ENCODE results near the gene ZNF554. TPM values are rescaled to one million over a fixed set of nuclear protein-coding genes. Genes with fewer than 3 reads are reported as not detected.
A peak's percentile ranks its signal among the peaks of the same experiment; 100 is the strongest.

ZNF554 gene
- total RNA-seq, 4 donors from 2014 or later: 0.70 to 5.1 (median 4.0) TPM

- peak within 1 kb of the TSS; percentile 89 to 96 (median 93) for H3K27ac ChIP-seq
- no peaks in the 10 kb centered on the region for H3K27me3 ChIP-seq
- TF ChIP-seq CTCF (IDR thresholded peaks at IDR 0.05): peak; percentile 31 to 78 (median 59)
- TF ChIP-seq POLR2A (IDR thresholded peaks at IDR 0.05): peak in 2 of 4 donors; percentile 6 to 62
- peak; percentile 98 for DNase-seq
- 0 to 1% methylated on average over 2 to 16 of the region's 106 CpGs for WGBS, 2 donors
- H3K9me3 ChIP-seq: peaks cover 0 to 27% (median 12%) of the 10 kb centered on the region in 3 donors
- H3K36me3 ChIP-seq: peaks cover 0 to 13% (median 0%) of the 10 kb centered on the region in 3 donors
- H3K4me1 ChIP-seq: peaks cover 0 to 23% (median 8%) of the 10 kb centered on the region in 3 donors
- H3K4me3 ChIP-seq: peak within 1 kb of the TSS; percentile 79 to 95 (median 85)
- intact Hi-C loops (cut with DNase I): no loop called here
These were observed 21.4 kb downstream of the ZNF554 start, which contains the start of gene ZNF555 for GRCh38 chr19:2840794-2841791. TSS of gene ZNF555 (plus strand) at chr19:2841475. CDS start at chr19:2841573, 98 bp downstream.

- H3K4me3 ChIP-seq: peak overlapping the region; percentile 79 to 95 (median 85)
- TF ChIP-seq POLR2A (IDR thresholded peaks at IDR 0.05) (no peak), CTCF (IDR thresholded peaks at IDR 0.05) (no peak)
- no peak for DNase-seq
- intact Hi-C loops (cut with DNase I): no loop called here
- peak overlapping the region; percentile 89 to 96 (median 93) for H3K27ac ChIP-seq
- 11 to 14% methylated on average over 11 to 12 of the region's 62 CpGs for WGBS, 2 donors
- H3K27me3 ChIP-seq: no peaks in the 10 kb centered on the region
- H3K9me3 ChIP-seq: peaks cover 0 to 27% (median 3%) of the 10 kb centered on the region in 3 donors
- H3K4me1 ChIP-seq: peaks cover 0 to 23% (median 8%) of the 10 kb centered on the region in 3 donors
- peaks cover 0 to 12% (median 0%) of the 10 kb centered on the region in 3 donors for H3K36me3 ChIP-seq
These were observed 22.3 kb downstream of the ZNF554 start for GRCh38 chr19:2841855-2842574.

- Histone ChIP-seq H3K4me3 (no peak overlapping the region), H3K27ac (no peak overlapping the region), H3K36me3 (peaks cover 0 to 25% (median 0%) of the 10 kb centered on the region in 3 donors), H3K27me3 (no peaks in the 10 kb centered on the region), H3K9me3 (peaks cover 0 to 35% (median 16%) of the 10 kb centered on the region in 3 donors), H3K4me1 (peaks cover 0 to 23% (median 8%) of the 10 kb centered on the region in 3 donors)
- WGBS, 2 donors: 93% methylated on average over 2 of the region's 2 CpGs
- TF ChIP-seq CTCF (IDR thresholded peaks at IDR 0.05) (no peak), POLR2A (IDR thresholded peaks at IDR 0.05) (no peak)
- intact Hi-C loops (cut with DNase I): no loop called here
- DNase-seq: no peak
These were observed 25.4 kb downstream of the ZNF554 start for GRCh38 chr19:2845107-2845506.

- no peaks in the 10 kb centered on the region for H3K27me3 ChIP-seq
- no peak overlapping the region for H3K4me3 ChIP-seq
- H3K4me1 ChIP-seq: peaks cover 0 to 16% (median 8%) of the 10 kb centered on the region in 3 donors
- 79 to 86% methylated on average over 7 to 9 of the region's 13 CpGs for WGBS, 2 donors
- no peak overlapping the region for H3K27ac ChIP-seq
- H3K36me3 ChIP-seq: peaks cover 6 to 37% (median 6%) of the 10 kb centered on the region in 3 donors
- intact Hi-C loops (cut with DNase I): no loop called here
- TF ChIP-seq CTCF (IDR thresholded peaks at IDR 0.05): no peak
- no peak for TF ChIP-seq POLR2A (IDR thresholded peaks at IDR 0.05)
- DNase-seq: no peak
- H3K9me3 ChIP-seq: peaks cover 0 to 47% (median 25%) of the 10 kb centered on the region in 3 donors
These were observed 26.7 kb downstream of the ZNF554 start for GRCh38 chr19:2846180-2846894.

Measured in esophagus squamous epithelium (tissue), 5 donors.